Fibroblast of the conjunctiva (primary cell): ENCODE measurements around the gene ZC3H7A.

ENCODE experiments used
- DNase-seq: peaks from one replicate; pipeline ENCODE4 v3.0.0-alpha.2; 2010; ENCODE audit warnings: low read depth

The ZC3H7A gene

DNA sequence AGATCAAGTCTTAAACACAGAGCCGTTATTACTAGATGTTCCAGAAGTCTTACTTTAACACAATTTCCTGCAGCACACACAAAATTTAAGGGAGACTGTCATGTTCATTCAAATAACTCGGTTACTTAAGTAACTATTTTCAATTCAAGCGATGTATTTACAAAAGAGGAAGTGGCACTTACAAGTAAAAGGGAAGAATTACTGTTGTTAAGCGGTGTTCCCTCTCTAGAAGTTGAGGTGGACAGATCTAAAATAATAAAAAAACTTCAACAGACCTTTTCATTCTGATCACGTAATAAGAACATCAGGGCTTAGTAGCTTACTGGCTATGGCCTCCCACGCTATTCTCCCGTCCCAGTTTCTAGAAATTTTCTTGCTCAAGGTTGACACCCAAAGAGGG lies 28.2 kb downstream of the ZC3H7A start:
- no peak for DNase-seq

DNA sequence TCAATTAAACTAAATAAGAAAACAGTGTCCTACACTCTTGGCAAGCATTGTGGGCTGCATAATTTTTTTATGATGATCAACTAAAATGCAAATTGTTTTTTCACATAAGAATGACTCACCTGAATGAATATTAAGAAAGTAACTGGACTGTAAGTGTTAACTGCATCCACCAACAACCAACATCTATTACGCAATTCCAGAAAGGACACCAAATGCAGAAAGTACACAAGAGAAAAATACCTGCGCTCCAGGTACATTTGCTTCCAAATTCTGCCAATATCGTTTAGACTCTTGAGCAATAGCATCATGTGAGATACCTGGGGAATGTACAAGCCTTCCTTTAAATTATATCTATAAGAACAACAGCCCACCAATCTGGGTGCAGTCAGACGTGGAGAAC lies 34.6 kb downstream of the ZC3H7A start:
- no peak for DNase-seq

DNA sequence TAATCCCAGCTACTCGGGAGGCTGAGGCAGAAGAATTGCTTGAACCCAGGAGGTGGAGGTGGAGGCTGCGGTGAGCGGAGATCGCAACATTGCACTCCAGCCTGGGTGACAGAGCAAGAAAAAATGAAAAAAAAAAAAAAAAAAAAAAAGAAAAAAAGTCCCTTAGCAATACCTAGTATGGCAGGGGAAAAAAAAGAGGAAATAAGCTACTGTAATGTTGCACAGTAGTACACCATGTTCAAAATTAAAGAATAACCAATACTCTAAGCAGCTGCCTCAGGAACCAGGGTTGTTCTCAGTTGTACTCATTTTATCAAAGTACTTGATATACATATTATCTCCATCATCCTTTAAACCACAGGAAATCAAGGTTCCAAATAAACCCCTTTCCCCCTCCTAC lies 37.1 kb downstream of the ZC3H7A start:
- no peak for DNase-seq

DNA sequence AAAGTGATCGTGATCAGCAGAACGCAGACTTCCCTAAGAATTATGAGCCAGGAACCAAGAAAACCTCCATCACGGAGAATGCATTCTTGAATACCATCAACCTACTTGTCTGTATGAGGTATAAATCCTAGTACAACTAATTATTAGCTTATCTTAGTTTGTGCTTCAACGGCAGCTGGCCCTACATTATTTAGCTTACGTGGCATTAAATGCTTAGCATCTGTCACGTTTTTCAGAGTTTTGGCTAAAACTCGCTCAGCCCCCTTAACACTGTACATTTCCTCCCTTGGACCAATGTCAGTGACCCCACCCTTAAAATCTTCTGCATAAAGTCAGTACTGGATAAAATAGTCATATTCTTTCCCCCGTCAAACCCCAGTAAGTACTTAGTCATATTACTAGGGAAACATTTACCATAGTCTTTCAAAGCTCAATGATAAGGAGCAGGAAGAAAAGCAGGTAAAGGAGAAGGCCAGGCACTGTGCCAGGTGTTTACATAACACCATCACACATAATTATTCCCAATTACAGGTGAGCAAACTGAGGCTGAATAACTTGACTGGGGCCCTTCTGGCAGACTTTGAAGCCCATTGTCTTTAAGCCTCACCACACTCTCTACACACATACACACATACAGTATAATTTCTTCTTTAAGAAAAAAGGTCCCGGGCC lies 37.8 kb downstream of the ZC3H7A start:
- DNase-seq = no peak

DNA sequence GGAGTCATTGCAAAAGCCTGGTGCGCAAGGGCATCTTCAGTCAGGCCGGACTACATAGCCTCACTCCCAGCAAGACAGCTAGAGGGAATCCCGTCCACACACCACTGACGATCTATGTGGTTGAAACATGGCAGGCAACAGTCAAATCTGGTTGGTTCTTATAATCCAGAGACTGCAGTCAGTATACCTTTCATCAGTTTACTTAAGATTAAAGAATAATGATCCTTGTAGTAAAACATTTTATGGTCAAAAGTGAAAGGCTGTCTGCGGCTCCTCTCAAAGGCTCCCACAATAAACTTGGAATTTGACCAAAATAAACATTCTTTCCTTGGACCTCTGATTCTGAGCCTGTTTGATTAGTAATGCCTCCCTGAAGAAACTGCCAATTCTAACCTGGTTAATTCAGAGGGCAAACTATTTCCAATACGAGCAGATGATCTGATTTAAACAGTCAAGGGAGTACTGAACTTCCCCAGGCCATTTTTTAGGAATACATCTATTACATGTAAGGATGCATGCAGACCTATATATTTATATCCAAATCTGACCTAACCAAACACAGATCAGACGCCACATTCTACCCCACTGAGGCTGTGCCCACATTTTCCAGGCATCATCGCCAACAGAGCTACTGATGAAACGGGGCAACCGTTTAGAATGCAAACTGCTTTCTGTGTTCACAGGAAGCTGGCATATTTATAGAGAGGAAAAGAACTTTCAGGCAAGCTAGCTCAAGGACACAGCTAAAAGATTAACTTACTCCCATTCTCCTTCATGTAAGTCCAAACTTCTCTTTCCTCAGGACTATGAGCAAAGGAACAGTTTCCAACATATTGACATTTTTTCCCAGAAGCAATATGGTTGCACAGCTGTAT lies 39.1 kb downstream of the ZC3H7A start:
- DNase-seq = no peak

DNA sequence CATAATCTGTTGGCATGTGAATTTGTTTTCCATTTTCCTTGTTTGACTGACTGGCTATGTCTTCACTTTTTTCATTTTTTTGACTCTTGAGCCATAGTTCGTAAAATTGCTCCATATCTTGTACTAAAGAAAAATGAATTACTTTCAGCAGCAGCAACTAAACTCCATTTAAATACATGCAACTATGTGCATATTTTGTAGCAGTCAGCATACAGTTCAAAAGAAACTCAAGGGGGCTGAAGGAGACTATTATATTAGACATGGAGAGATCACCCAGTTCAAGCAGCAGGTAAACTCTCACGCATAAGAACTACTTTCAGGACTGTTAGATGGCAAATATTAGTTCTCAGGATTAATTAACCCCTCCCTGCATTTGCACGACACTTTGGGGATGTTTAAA lies 40.8 kb downstream of the ZC3H7A start:
- no peak for DNase-seq

DNA sequence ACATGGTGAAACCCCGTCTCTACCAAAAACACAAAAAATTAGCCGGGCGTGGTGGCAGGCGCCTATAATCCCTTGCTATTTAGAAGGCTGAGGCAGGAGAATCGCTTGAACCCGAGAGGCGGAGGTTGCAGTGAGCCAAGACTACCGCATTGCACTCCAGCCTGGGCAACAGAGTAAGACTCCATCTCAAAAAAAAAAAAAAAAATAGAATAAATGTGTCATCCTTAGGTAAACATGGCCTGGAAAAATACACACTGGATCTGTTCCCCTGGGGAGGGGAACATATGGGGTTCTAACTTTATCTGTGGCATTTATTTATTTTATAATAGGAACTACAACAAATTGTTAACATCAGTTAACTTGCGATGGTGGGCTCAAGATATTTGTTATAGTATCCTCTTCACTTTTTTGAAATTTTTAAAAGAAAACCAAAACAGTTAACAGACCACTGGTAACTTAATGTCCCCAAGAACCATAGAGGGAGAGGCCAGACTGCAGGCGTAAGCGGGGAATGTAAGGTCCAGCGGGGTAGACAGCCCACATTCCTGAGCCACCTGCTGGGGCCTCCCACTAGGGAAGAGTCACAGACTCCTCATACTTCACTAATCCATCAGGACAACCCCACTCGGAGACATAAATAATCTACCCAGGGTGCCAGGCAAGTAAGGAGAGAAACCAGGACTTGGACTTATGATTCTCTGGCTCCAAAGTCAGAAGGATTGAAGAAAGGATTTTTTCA lies 41.9 kb downstream of the ZC3H7A start:
- no peak for DNase-seq

DNA sequence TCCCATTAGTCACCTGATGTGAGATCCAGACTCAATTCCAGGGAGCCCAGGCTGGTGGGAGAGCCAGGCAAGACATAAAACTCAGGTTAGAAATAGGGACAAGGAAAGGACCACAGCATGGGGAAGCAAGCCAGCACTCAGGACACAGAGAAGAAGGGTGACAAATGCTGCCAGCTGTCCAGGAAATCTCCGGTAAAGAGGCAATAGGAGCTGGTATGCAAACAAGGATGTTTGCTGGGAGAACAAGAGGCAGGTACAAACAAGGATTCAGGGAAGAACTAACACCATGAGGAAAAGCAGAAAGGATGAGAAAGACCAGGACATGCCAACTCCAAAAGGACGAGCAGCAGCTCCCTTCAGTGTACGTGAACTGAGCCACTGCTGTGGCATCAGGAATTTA lies 44.2 kb downstream of the ZC3H7A start:
- DNase-seq = no peak

DNA sequence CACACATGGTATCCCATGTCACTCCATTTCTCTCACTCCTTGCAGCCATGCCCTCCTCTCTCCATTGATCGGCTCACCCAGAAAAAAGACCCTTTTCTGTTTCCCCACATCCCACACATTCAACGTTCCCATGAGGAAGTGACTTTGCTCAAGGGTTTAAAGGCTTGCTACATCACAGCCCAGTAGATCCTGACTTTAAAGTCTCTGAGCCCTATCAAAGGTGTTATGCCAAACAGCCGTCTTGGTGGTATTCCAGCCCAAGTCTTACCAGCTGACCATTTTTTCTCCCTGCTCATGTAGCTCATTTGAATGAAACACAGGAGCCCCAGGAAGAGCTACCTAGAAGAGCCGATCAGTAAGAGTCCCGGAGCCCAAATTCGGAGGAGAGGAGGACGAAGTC lies 47.0 kb downstream of the ZC3H7A start:
- no peak for DNase-seq

DNA sequence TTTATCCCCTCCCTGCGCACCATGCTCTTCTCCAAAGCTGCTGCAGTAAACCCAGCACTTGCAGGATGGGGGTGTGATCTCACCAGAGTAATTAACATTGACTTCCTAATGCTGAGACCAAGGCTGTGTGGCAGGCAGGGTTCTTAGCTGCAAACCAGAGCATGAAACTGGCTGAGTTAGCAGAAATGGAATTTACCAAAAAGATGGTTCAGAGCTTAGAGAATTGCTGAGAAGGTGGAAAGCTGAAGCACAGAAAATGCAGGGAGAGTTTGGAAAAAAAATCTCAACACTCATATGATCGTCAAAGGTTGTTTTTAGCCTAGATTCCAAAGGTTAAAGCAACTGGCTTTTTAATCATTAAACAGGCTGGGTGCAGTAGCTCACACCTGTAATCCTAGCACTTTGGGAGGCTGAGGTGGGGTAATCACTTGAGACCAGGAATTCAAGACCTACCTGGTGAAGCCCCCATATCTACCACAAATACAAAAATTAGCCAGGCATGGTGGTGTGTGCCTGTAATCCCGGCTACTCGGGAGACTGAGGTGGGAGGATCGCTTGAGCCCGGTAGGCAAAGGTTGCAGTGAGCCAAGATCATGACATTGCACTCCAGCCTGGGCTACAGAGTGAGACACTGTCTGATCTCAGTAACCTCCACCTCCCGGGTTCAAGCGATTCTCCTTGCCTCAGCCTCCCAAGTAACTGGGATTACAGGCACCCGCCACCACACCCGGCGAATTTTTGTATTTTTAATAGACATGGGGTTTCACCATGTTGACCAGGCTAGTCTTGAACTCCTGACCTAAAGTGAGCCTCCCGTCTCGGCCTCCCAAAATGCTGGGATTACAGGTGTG lies 48.4 kb downstream of the ZC3H7A start:
- DNase-seq = no peak

DNA sequence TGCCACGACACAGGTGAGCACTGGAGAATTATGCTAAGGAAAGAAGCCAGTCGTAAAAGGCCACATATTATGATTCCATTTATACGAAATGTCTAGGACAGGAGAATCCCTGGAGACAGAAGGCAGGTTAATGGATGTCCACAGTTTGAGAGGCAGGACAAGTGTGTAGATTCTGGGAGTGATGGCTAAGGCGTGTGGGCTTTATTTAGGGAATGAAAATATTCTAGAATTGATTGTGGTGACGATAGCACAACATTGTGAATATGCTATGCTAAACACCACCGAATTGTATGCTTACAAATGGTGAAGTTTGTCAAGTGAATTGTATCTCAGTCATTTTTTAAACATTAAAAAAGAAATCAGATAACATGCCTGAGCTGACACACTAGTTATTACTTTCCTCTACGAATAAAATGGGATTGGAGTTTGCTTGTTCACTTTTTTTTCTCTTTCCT lies 49.1 kb downstream of the ZC3H7A start:
- DNase-seq = no peak

DNA sequence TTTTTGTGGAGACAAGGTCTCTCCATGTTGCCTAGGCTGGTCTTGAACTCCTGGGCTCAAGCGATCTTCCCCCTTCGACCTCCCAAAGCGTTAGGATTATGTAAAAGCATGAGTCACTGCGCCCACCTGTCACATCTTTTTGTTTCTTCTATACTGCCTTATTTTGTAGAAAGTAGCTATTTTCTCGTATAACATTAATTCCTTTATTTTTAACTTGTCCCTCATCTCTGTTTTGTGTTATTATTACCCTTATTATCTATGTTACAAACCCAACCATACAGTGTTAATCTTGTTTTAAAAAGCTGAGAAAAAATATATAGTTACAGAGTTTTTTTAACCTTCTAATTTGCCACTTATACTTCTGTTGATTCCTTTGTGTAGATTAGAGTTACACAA lies 53.0 kb downstream of the ZC3H7A start:
- DNase-seq = no peak

DNA sequence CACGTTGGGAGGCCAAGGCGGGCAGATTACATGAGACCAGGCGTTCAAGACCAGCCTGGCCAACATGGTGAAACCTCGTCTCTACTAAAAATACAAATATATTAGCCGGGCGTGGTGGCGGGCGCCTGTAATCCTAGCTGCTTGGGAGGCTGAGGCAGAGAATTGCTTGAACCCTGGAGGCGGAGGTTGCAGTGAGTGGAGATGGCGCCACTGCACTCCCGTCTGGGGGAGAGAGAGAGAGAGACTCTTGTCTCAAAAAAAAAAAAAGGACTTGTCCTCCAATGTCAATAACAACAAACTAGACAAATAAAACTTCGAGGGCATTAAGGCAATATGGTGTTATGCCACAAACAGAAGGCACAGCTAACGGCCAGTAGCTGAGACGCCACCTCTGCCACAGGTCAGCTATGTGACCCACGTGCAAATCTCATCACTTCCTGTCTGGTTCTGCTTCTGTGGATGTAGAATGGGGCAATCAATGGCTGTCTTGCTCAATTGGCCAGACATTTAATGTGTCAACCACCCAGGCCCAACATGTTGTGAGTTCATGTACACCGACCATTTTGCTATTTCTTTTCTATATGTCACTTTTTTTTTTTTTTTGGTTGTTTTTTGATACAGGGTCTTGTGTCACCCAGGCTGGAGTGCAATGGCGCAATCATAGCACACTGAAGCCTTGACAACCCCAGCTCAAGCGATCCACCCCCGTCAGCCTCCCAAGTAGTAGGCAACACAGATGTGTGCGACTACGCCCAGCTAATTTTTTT lies 53.6 kb downstream of the ZC3H7A start:
- no peak for DNase-seq

DNA sequence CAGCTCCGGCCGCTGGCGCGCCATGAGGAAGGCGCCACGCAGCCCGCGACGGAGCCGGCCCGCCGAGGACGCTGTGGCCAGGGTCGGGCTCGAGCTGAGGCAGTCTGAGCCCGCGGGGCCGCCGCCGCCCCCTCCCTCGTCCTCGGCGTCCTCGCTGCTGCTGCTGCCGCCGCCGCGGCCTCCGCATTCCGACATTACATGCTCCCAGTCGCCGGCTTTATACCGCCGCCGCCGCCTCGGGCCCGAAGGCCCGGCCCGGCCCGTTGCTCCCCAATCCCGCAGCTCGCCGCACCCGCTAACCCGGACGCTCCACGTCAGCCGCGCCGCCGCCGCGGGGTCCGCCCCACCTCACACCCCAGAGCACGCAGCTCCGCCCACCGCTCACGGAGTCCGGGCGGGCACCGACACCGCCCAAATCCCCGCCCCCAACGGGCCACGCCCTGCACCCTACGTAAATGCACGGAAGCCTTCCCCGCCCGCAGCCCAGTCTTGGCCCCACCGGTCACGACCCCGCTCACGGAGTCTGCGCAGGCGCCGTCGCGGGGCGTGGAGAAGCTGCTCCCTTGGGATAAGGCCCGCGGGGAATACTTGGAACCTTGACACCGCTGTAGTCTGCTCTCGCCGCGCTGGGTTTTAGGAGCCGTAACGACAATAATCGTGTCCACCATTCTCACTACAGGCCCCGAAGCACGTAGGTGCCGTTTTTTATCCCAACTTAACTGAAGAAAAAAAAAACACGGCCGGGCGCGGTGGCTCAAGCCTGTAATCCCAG lies 54.3 kb downstream of the ZC3H7A start, which contains the start of gene TXNDC11:
Gene TXNDC11, minus strand, starts transcription at position 322 of the 772 bp plus-strand sequence. Its CDS starts 127 bp downstream, at position 195.
- DNase-seq = peak; percentile 97

DNA sequence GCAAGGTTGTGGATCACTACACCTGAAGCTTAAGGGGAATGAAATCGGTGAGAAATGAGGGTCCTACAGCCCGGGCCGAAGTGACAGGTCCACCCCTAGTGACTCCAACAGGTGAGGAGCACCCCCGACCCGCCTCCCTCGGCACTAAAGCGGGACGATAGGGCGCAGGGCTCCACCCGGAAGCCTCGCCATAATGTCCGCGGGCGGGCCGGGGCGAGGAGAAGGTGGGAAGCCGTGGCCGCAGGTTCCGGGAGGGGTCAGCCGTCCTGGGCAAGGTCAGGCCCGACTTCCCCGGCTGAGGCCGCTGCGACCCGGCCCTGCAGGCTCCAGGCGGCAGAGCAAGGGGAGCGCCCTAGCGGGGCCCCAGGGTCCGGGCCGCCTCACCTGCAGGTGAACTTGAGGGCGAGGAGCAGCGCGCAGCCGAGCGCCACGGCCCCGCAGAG lies 54.9 kb downstream of the ZC3H7A start:
- DNase-seq = no peak

DNA sequence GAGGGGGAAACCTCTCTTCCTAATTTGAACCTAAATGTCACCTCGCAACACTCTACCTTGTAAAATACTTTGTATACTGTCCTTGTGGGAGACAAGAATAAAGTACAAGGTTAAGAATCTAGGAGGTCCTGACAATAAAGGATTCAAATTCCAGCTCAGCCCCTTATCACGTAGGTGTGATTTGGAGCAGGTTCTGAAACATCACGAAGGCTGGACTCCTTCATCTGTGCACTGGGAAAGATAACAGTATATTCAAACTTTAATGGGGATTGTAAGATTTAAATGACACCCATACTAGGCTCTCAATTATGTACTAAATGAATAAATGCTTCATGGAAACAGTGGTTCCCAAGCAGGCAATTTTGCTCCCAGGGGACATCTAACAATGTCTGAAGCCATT lies 56.5 kb downstream of the ZC3H7A start:
- no peak for DNase-seq

DNA sequence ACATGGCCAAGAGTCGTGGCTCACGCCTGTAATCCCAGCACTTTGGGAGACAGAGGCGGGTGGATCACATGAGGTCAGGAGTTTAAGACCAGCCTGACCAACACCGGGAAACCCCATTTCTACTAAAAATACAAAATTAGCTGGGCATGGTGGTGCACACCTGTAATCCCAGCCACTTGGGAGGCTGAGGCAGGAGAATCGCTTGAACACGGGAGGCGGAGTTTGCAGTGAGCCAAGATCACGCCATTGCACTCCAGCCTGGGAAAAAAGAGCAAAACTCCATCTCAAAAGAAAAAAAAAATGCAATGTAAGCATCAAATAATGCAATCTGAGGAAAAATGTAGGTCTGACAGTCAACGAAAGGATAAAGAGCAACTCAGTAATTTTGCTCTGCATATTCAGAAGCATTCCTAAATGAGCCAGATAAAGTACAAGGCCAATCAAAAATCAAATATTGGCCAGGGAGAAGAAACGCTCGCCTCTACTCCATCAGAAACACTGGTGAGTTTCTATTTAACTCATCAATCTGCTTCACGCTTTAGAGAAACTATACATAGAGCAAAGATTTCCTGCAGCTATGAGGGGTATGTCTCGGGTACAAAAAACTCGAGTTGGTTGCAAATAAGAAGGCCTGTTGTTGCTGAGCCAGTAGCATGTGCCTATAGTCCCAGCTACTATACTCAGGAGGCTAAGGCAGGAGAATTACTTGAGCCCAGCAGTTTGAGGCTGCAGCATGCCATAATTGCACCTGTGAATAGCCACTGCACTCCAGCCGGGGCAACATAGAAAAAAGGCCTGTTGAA lies 58.1 kb downstream of the ZC3H7A start:
- DNase-seq = no peak

DNA sequence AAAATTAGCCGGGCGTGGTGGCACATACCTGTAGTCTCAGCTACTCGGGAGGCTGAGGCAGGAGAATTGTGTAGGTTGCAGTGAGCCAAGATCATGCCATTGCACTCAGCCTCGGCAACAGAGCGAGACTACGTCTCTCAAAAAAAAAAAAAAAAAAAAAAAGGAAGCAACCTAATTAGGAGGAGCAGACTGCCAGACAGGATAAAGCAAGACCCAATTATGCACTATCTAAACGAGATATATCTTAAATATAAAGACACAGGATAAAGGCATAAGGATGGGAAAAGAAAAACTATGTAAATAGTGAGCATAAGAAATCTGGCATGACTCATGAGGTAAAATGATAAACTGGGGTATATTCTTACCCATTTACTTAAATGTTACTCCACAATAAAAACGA lies 59.3 kb downstream of the ZC3H7A start:
- no peak for DNase-seq

DNA sequence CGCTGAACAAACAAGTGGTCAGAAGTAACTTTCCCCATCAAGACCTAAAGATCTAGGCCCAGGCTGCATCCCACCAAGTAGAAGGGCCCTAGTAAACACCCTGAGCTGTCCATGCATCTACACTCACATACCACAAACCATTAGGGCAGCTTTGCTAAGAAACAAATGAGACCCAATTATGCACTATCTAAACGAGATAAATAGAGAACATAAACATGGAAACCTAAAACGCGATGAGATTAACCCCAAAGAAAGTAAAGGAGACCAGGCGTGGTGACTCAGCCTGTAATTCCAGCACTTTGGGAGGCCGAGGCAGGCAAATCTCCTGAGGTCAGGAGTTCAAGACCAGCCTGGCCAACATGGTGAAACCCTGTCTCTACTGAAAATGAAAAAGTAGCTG lies 60.2 kb downstream of the ZC3H7A start:
- DNase-seq = no peak
